ENCODE measurements around the gene CRMP1. TPM values are rescaled to one million over a fixed set of nuclear protein-coding genes. Genes with fewer than 3 reads are reported as not detected.

Gene CRMP1
- total RNA-seq: under 1 TPM in 1 of 2 donors, not detected in 1; under 0.01 TPM

GRCh38 chr4:5893004-5893580 lies at the start of gene CRMP1:
CRMP1 (minus strand) TSS chr4:5893086; CDS start chr4:5892969, 117 bp downstream.

Small RNA genes within 50 kb of the gene (small RNA-seq; reads per million reads assigned to genes)
- gene MIR378D1: 0 reads per million in 2 donors

Other genes with a start within 250 kb of the CRMP1 start
- 1 to 10 TPM; 7.9 to 9.3 TPM for gene EVC2, start 184.5 kb downstream of the CRMP1 start, total RNA-seq
- gene EVC, start 181.9 kb downstream of the CRMP1 start, total RNA-seq: 10 to 100 TPM; 27.6 to 32.7 TPM
- not detected for gene C4orf50, start 125.3 kb upstream of the CRMP1 start, total RNA-seq

All from melanocyte of skin (primary cell).